Smooth muscle cell (in vitro differentiated cells): ENCODE data around the gene USP21. TPM values are rescaled to one million over a fixed set of nuclear protein-coding genes. Genes with fewer than 3 reads are reported as not detected.
A peak's percentile ranks its signal among the peaks of the same experiment; 100 is the strongest.

Experiments
- DNase-seq: peaks from one replicate; lab custom pipeline; 2025; ENCODE audit not compliant: unreplicated experiment; lab: John Stamatoyannopoulos, UW
- H2AFZ ChIP-seq: fragments of 200-600 bp; sonication (generic); 2 replicates; pipeline ENCODE4 v1.6.0; 2016; ENCODE audit warnings: antibody characterized with exemption, low read depth, mild to moderate bottlenecking
- H3F3A ChIP-seq: fragments of 200-600 bp; sonication (generic); 2 replicates; pipeline ENCODE4 v1.6.0; 2017; ENCODE audit warnings: antibody characterized with exemption, low read depth
- H3K27ac ChIP-seq: fragments of 200-600 bp; sonication (generic); 2 replicates; pipeline ENCODE4 v1.5.1; 2016; ENCODE audit warnings: low read depth, mild to moderate bottlenecking
- H3K27me3 ChIP-seq: fragments of 200-600 bp; sonication (generic); 2 replicates; pipeline ENCODE4 v1.6.1; 2016; ENCODE audit warnings: low read depth, mild to moderate bottlenecking
- H3K36me3 ChIP-seq: fragments of 200-600 bp; sonication (generic); 2 replicates; pipeline ENCODE4 v1.5.1; 2016; ENCODE audit warnings: low read depth
- H3K4me1 ChIP-seq: fragments of 200-600 bp; sonication (generic); 2 replicates; pipeline ENCODE4 v1.5.1; 2016; ENCODE audit warnings: low read depth
- H3K4me2 ChIP-seq: fragments of 200-600 bp; sonication (generic); 2 replicates; pipeline ENCODE4 v1.6.0; 2016; ENCODE audit warnings: mild to moderate bottlenecking
- H3K4me3 ChIP-seq: fragments of 200-600 bp; sonication (generic); 2 replicates; pipeline ENCODE4 v1.5.1; 2016; ENCODE audit warnings: mild to moderate bottlenecking
- H3K79me2 ChIP-seq: fragments of 200-600 bp; sonication (generic); 2 replicates; pipeline ENCODE4 v1.6.0; 2016; ENCODE audit warnings: low read depth, mild to moderate bottlenecking
- H3K9ac ChIP-seq: fragments of 200-600 bp; sonication (generic); 2 replicates; pipeline ENCODE4 v1.6.0; 2016; ENCODE audit warnings: low read depth
- H3K9me3 ChIP-seq: fragments of 200-600 bp; sonication (generic); replicated peaks from 2 replicates; pipeline ENCODE4 v1.5.1; 2016; ENCODE audit warnings: low read depth
- H4K20me1 ChIP-seq: fragments of 200-600 bp; sonication (generic); 2 replicates; pipeline ENCODE4 v1.6.0; 2016; ENCODE audit warnings: low read depth
- CTCF ChIP-seq: fragments of 200-600 bp; sonication (generic); IDR thresholded peaks from 2 replicates; pipeline ENCODE4 v1.5.1; 2017; ENCODE audit warnings: borderline replicate concordance, mild to moderate bottlenecking, antibody characterized with exemption; ENCODE audit not compliant: insufficient read depth, poor library complexity, severe bottlenecking
- WGBS: methylation state at CpG from one replicate; pipeline ENCODE4 v1.1.7; 2016; ENCODE audit warnings: low lambda C conversion rate; 5-methylcytosine and 5-hydroxymethylcytosine counted together
- polyA plus RNA-seq: library from polyadenylated mRNA; unstranded; fragments of >200 nt; fragmentation: Nextera tagmentation; extraction: Ambion mirVana; gene quantifications from 2 replicates; pipeline ENCODE4 v1.2.1, GENCODE V29; 2016
- total RNA-seq: library from RNA; depleted of rRNA; stranded (reverse); fragments of >200 nt; gene quantifications from 2 replicates; pipeline ENCODE4 v1.2.3, GENCODE V29; 2014

Gene USP21
- total and polyA plus RNA-seq, 2 experiments from 2014 or later: 10.7 to 25.4 TPM

- Histone ChIP-seq H3K9ac (peak overlapping the region; percentile 96), H2AFZ (no peak overlapping the region)
- WGBS: 79% methylated on average over 14 of the region's 14 CpGs
These were observed 5.8 kb downstream of the USP21 start for GRCh38 chr1:161164901-161165610.

GRCh38 chr1:161165742-161166668 lies 6.7 kb downstream of the USP21 start, which contains the start of gene PPOX:
Gene PPOX (plus strand): TSS chr1:161166426. CDS start chr1:161166848, 422 bp downstream.
- peak within 1 kb of the TSS; percentile 96 for H3K4me2 ChIP-seq
- peak; percentile 78 for DNase-seq
- H2AFZ ChIP-seq: peak within 1 kb of the TSS; percentile 43
- H4K20me1 ChIP-seq: no peaks in the 10 kb centered on the region
- H3K27me3 ChIP-seq: no peaks in the 10 kb centered on the region
- H3K4me1 ChIP-seq: peaks cover 11% of the 10 kb centered on the region
- under 1% methylated on average over 53 of the region's 54 CpGs for WGBS
- H3F3A ChIP-seq: peaks cover 10% of the 10 kb centered on the region
- H3K36me3 ChIP-seq: no peaks in the 10 kb centered on the region
- H3K9me3 ChIP-seq: no peaks in the 10 kb centered on the region
- H3K4me3 ChIP-seq: peak within 1 kb of the TSS; percentile 58
- peak; percentile 36 for TF ChIP-seq CTCF
- no peaks in the 10 kb centered on the region for H3K79me2 ChIP-seq
- H3K9ac ChIP-seq: peak within 1 kb of the TSS; percentile 96
- peak within 1 kb of the TSS; percentile 99 for H3K27ac ChIP-seq

More at GRCh38 chr1:161164901-161165610, 5.8 kb downstream of the USP21 start:
- Histone ChIP-seq H3K4me2 (peak overlapping the region; percentile 96), H3K36me3 (no peaks in the 10 kb centered on the region), H3K4me3 (peak overlapping the region; percentile 58), H3F3A (peaks cover 10% of the 10 kb centered on the region), H4K20me1 (no peaks in the 10 kb centered on the region), H3K27ac (peak overlapping the region; percentile 99), H3K4me1 (peaks cover 13% of the 10 kb centered on the region), H3K27me3 (no peaks in the 10 kb centered on the region), H3K9me3 (no peaks in the 10 kb centered on the region), H3K79me2 (no peaks in the 10 kb centered on the region)
- no peak for DNase-seq
- TF ChIP-seq CTCF: no peak

GRCh38 chr1:161166669-161167548 lies 7.6 kb downstream of the USP21 start:
- no peak for TF ChIP-seq CTCF
- Histone ChIP-seq H3K27me3 (no peaks in the 10 kb centered on the region), H3K79me2 (no peaks in the 10 kb centered on the region), H3K4me1 (peaks cover 11% of the 10 kb centered on the region), H3K27ac (peak overlapping the region; percentile 99), H3F3A (peaks cover 10% of the 10 kb centered on the region), H4K20me1 (no peaks in the 10 kb centered on the region), H3K4me2 (peak overlapping the region; percentile 96), H3K9me3 (no peaks in the 10 kb centered on the region), H2AFZ (peak overlapping the region; percentile 43), H3K36me3 (no peaks in the 10 kb centered on the region), H3K4me3 (peak overlapping the region; percentile 58), H3K9ac (peak overlapping the region; percentile 96)
- 11% methylated on average over 33 of the region's 33 CpGs for WGBS
- no peak for DNase-seq
